Spleen (tissue), 11 donors: ENCODE measurements around the gene HTR2A. TPM values are rescaled to one million over a fixed set of nuclear protein-coding genes. Genes with fewer than 3 reads are reported as not detected.

Source experiments
- DNase-seq: peaks from one replicate; pipeline ENCODE4 v3.0.0-alpha.2; 2020
- H3K27ac ChIP-seq, 8 donors: fragments of 200-600 bp; sonication (generic) in 7 of 8; 1 replicate in 4 of 8; 2 replicates in 4 of 8; pipeline versions ENCODE4 v1.5.0 to v1.8.0; 2016 to 2021; ENCODE audit warnings: inconsistent platforms in 4 of 8, mild to moderate bottlenecking in 4 of 8, moderate library complexity in 1 of 8
- H3K27me3 ChIP-seq, 7 donors: fragments of 200-600 bp; sonication (generic) in 6 of 7; replicated peaks in 1 of 7; 1 replicate in 4 of 7; 2 replicates in 3 of 7; pipeline versions ENCODE4 v1.5.0 to v1.8.0; 2016 to 2021; ENCODE audit warnings: inconsistent platforms in 3 of 7, mild to moderate bottlenecking in 1 of 7
- H3K36me3 ChIP-seq, 6 donors: fragments of 200-600 bp; sonication (generic) in 5 of 6; 1 replicate in 4 of 6; 2 replicates in 2 of 6; pipeline versions ENCODE4 v1.5.0 to v1.8.0; 2016 to 2021; ENCODE audit warnings: inconsistent platforms in 2 of 6
- H3K4me1 ChIP-seq, 6 donors: fragments of 200-600 bp; sonication (generic) in 5 of 6; 1 replicate in 3 of 6; 2 replicates in 3 of 6; pipeline versions ENCODE4 v1.5.0 to v1.8.0; 2016 to 2021; ENCODE audit warnings: inconsistent platforms in 3 of 6
- H3K4me3 ChIP-seq, 8 donors: fragments of 200-600 bp; sonication (generic) in 7 of 8; 1 replicate in 4 of 8; 2 replicates in 4 of 8; pipeline versions ENCODE4 v1.5.0 to v1.8.0; 2016 to 2021; ENCODE audit warnings: inconsistent platforms in 4 of 8, mild to moderate bottlenecking in 4 of 8, moderate library complexity in 2 of 8
- H3K9me3 ChIP-seq, 8 donors: fragments of 200-600 bp; sonication (generic) in 7 of 8; 1 replicate in 4 of 8; 2 replicates in 4 of 8; pipeline versions ENCODE4 v1.5.0 to v1.8.0; 2016 to 2021; ENCODE audit warnings: inconsistent platforms in 4 of 8
- CTCF ChIP-seq, 11 experiments: fragments of 200-600 bp in 7 of 11; fragments of 450-650 bp in 4 of 11; sonication (generic) in 4 of 11; IDR thresholded peaks in 8 of 11; conservative IDR thresholded peaks in 3 of 11; 1 replicate in 7 of 11; 2 replicates in 4 of 11; pipeline versions ENCODE4 v1.4.0 to v1.8.0; 2016 to 2021; ENCODE audit warnings: antibody characterized with exemption in 11 of 11, inconsistent platforms in 4 of 11, mild to moderate bottlenecking in 1 of 11
- POLR2A ChIP-seq, 3 donors: fragments of 450-650 bp; IDR thresholded peaks; one replicate each; pipeline ENCODE4 v1.5.1; 2017; ENCODE audit warnings: antibody characterized with exemption in 3 of 3, mild to moderate bottlenecking in 1 of 3
- POLR2AphosphoS5 ChIP-seq, 3 donors: sonication (generic); formaldehyde crosslinking; IDR thresholded peaks; one replicate each; pipeline ENCODE4 v1.5.1; 2017; ENCODE audit warnings: antibody characterized with exemption in 3 of 3
- WGBS, 5 donors: extraction: QIAGEN DNeasy Blood & Tissue Kit in 3 of 5; methylation state at CpG; one replicate each; pipeline versions ENCODE4 v1.1.5 to v1.1.7; 2013 to 2018; 5-methylcytosine and 5-hydroxymethylcytosine counted together
- intact Hi-C: fragments of 100-400 bp; cut with DNase I; formaldehyde crosslinking; loops from one replicate; pipeline ENCODE4 v1.15.0; 2023; ENCODE audit warnings: low total_unique reads
- polyA plus RNA-seq, 3 donors: library from polyadenylated mRNA; stranded (reverse); fragments of 200-250 nt; gene quantifications; one replicate each; pipeline ENCODE4 v1.2.1, GENCODE V29; 2013
- total RNA-seq, 7 donors: library from RNA; depleted of rRNA in 3 of 7; stranded (reverse); fragments of >200 nt in 3 of 7; fragmentation: NEBNext Ultra II Directional in 4 of 7; extraction: Animal tissue kit (Norgen Biotek cat#: 25700) in 4 of 7; gene quantifications; one replicate each; pipeline versions ENCODE4 v1.1.0 to v1.2.1, GENCODE V29; 2016 to 2021
- donor health status: healthy with polysubstance abuse.
- donor health status: DM: no; HTN: no; CAD: no; lungs with moderate emphysema.
- donor health status: DM: no; HTN: no; CAD: no.
- donor health status: Bipolar disorder and iron deficiency.
- donor health status: healthy.
- donor health status: DM: no; HTN: no; CAD: no.
- donor health status: DM: yes; HTN: yes; CAD: no.

HTR2A gene
- total and polyA plus RNA-seq, 10 donors = 0.03 to 0.15 (median 0.07) TPM; not detected in 7

- Histone ChIP-seq H3K27ac (no peak overlapping the region), H3K9me3 (no peaks in the 10 kb centered on the region), H3K4me3 (peak overlapping the region in 7 of 8 donors; percentile 35 to 71 (median 43)), H3K27me3 (peaks cover 0 to 30% (median 11%) of the 10 kb centered on the region in 7 donors), H3K4me1 (peaks cover 0 to 32% (median 19%) of the 10 kb centered on the region in 6 donors), H3K36me3 (no peaks in the 10 kb centered on the region)
- TF ChIP-seq CTCF (IDR thresholded peaks at IDR 0.05 in 8 of 11, conservative IDR thresholded peaks at IDR 0.05 in 3 of 11) (no peak), POLR2A (IDR thresholded peaks at IDR 0.05) (no peak), POLR2AphosphoS5 (IDR thresholded peaks at IDR 0.05) (no peak)
- DNase-seq = no peak
- intact Hi-C loops = no loop called here
Observed at GRCh38 chr13:46894568-46894967, 2.3 kb downstream of the HTR2A start.

GRCh38 chr13:46893798-46894560, 2.9 kb downstream of the HTR2A start:
- intact Hi-C loops = no loop called here
- H3K27me3 ChIP-seq = peaks cover 0 to 30% (median 11%) of the 10 kb centered on the region in 7 donors
- H3K27ac ChIP-seq = no peak overlapping the region
- TF ChIP-seq POLR2A (IDR thresholded peaks at IDR 0.05) (no peak), CTCF (IDR thresholded peaks at IDR 0.05 in 8 of 11, conservative IDR thresholded peaks at IDR 0.05 in 3 of 11) (peak; percentile 46 to 95 (median 88)), POLR2AphosphoS5 (IDR thresholded peaks at IDR 0.05) (peak in 1 of 3 donors; percentile 48)
- 2 to 5% (median 2%) methylated on average over 25 to 34 of the region's 34 CpGs for WGBS, 5 donors
- no peaks in the 10 kb centered on the region for H3K9me3 ChIP-seq
- peak overlapping the region; percentile 12 to 71 (median 42) for H3K4me3 ChIP-seq
- peak; percentile 91 for DNase-seq
- no peaks in the 10 kb centered on the region for H3K36me3 ChIP-seq
- peaks cover 0 to 32% (median 19%) of the 10 kb centered on the region in 6 donors for H3K4me1 ChIP-seq

GRCh38 chr13:46893221-46893740, 3.6 kb downstream of the HTR2A start:
- TF ChIP-seq CTCF (IDR thresholded peaks at IDR 0.05 in 8 of 11, conservative IDR thresholded peaks at IDR 0.05 in 3 of 11) = no peak
- no peak for TF ChIP-seq POLR2A (IDR thresholded peaks at IDR 0.05)
- no peak for TF ChIP-seq POLR2AphosphoS5 (IDR thresholded peaks at IDR 0.05)
- H3K9me3 ChIP-seq = no peaks in the 10 kb centered on the region
- 41 to 79% (median 70%) methylated on average over 4 of the region's 4 CpGs for WGBS, 5 donors
- peak overlapping the region in 3 of 8 donors; percentile 35 to 71 (median 56) for H3K4me3 ChIP-seq
- peaks cover 0 to 30% (median 11%) of the 10 kb centered on the region in 7 donors for H3K27me3 ChIP-seq
- no peak overlapping the region for H3K27ac ChIP-seq
- no peaks in the 10 kb centered on the region for H3K36me3 ChIP-seq
- intact Hi-C loops = no loop called here
- H3K4me1 ChIP-seq = peaks cover 0 to 32% (median 19%) of the 10 kb centered on the region in 6 donors
- DNase-seq = no peak

GRCh38 chr13:46885018-46885417, 11.8 kb downstream of the HTR2A start:
- intact Hi-C loops = no loop called here
- H3K4me1 ChIP-seq = no peaks in the 10 kb centered on the region
- peaks cover 0 to 28% (median 0%) of the 10 kb centered on the region in 7 donors for H3K27me3 ChIP-seq
- H3K36me3 ChIP-seq = no peaks in the 10 kb centered on the region
- 88 to 96% (median 90%) methylated on average over 4 of the region's 4 CpGs for WGBS, 5 donors
- no peaks in the 10 kb centered on the region for H3K9me3 ChIP-seq
- TF ChIP-seq POLR2A (IDR thresholded peaks at IDR 0.05) (no peak), CTCF (IDR thresholded peaks at IDR 0.05 in 8 of 11, conservative IDR thresholded peaks at IDR 0.05 in 3 of 11) (no peak), POLR2AphosphoS5 (IDR thresholded peaks at IDR 0.05) (no peak)
- no peak for DNase-seq
- H3K27ac ChIP-seq = no peak overlapping the region
- no peak overlapping the region for H3K4me3 ChIP-seq
